ENCODE data around the gene DR1.
"Not testable (repeated sequence)": the region's sequence is repeated elsewhere in the genome, so short reads cannot be mapped to it uniquely, and the experiment has no call there.

Gene DR1

GRCh38 chr1:93350875-93351274, 5.2 kb downstream of the DR1 start:
- Histone ChIP-seq H3K9ac (ENCODE audit: low read depth in 1 of 2, low read length in 2 of 2) (no peak overlapping the region), H3K4me1 (ENCODE audit: control insufficient read depth in 2 of 2, insufficient read depth in 2 of 2, low read length in 2 of 2) (peaks cover 12 to 17% of the 10 kb centered on the region in 2 donors)

GRCh38 chr1:93351346-93351745, 5.6 kb downstream of the DR1 start:
- H3K9ac ChIP-seq (ENCODE audit: low read depth in 1 of 2, low read length in 2 of 2); H3K4me3 ChIP-seq (ENCODE audit: low read length in 2 of 2); H3K27me3 ChIP-seq (ENCODE audit: control insufficient read depth in 2 of 2, insufficient read depth in 2 of 2, low read length in 2 of 2); H3K27ac ChIP-seq (ENCODE audit: low read depth in 2 of 2, low read length in 2 of 2); H3K9me3 ChIP-seq (ENCODE audit: control insufficient read depth in 2 of 2, low read length in 2 of 2): not testable (repeated sequence)
- peaks cover 10 to 22% of the 10 kb centered on the region in 2 donors for H3K36me3 ChIP-seq (ENCODE audit: control insufficient read depth in 2 of 2, insufficient read depth in 2 of 2, low read length in 2 of 2)
- peaks cover 12 to 17% of the 10 kb centered on the region in 2 donors for H3K4me1 ChIP-seq (ENCODE audit: control insufficient read depth in 2 of 2, insufficient read depth in 2 of 2, low read length in 2 of 2)

More at GRCh38 chr1:93350875-93351274, 5.2 kb downstream of the DR1 start:
- H3K36me3 ChIP-seq (ENCODE audit: control insufficient read depth in 2 of 2, insufficient read depth in 2 of 2, low read length in 2 of 2): peaks cover 10 to 20% of the 10 kb centered on the region in 2 donors
- H3K27ac ChIP-seq (ENCODE audit: low read depth in 2 of 2, low read length in 2 of 2): no peak overlapping the region
- no peaks in the 10 kb centered on the region for H3K27me3 ChIP-seq (ENCODE audit: control insufficient read depth in 2 of 2, insufficient read depth in 2 of 2, low read length in 2 of 2)
- no peak overlapping the region for H3K4me3 ChIP-seq (ENCODE audit: low read length in 2 of 2)
- no peaks in the 10 kb centered on the region for H3K9me3 ChIP-seq (ENCODE audit: control insufficient read depth in 2 of 2, low read length in 2 of 2)

DNA sequence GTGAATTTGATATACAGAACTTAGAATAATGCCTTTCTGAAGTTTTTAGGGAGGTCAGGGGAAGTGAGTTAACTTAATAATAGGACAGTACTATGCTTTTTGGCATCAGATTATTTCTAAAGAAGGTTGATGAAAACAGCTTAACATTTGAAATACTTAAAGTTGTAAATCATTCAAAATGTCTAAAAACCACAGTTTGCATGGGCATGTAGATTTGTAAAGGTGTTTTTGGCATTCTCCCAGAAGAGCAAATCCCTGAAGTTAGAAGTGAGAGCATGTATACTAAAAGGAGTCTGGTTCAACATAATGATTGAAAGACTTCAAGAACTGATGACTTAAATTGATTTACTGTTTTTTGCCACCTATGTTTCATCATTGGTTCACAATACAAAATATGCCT, 6.7 kb downstream of the DR1 start:
- no peaks in the 10 kb centered on the region for H3K9me3 ChIP-seq (ENCODE audit: control insufficient read depth in 2 of 2, low read length in 2 of 2)
- H3K27ac ChIP-seq (ENCODE audit: low read depth in 2 of 2, low read length in 2 of 2): no peak overlapping the region
- peaks cover 10 to 17% of the 10 kb centered on the region in 2 donors for H3K4me1 ChIP-seq (ENCODE audit: control insufficient read depth in 2 of 2, insufficient read depth in 2 of 2, low read length in 2 of 2)
- no peak overlapping the region for H3K4me3 ChIP-seq (ENCODE audit: low read length in 2 of 2)
- peaks cover 10 to 23% of the 10 kb centered on the region in 2 donors for H3K36me3 ChIP-seq (ENCODE audit: control insufficient read depth in 2 of 2, insufficient read depth in 2 of 2, low read length in 2 of 2)
- no peaks in the 10 kb centered on the region for H3K27me3 ChIP-seq (ENCODE audit: control insufficient read depth in 2 of 2, insufficient read depth in 2 of 2, low read length in 2 of 2)
- H3K9ac ChIP-seq (ENCODE audit: low read depth in 1 of 2, low read length in 2 of 2): no peak overlapping the region

GRCh38 chr1:93353286-93353685, 7.6 kb downstream of the DR1 start:
- no peak overlapping the region for H3K27ac ChIP-seq (ENCODE audit: low read depth in 2 of 2, low read length in 2 of 2)
- peaks cover 15 to 31% of the 10 kb centered on the region in 2 donors for H3K36me3 ChIP-seq (ENCODE audit: control insufficient read depth in 2 of 2, insufficient read depth in 2 of 2, low read length in 2 of 2)
- H3K9ac ChIP-seq (ENCODE audit: low read depth in 1 of 2, low read length in 2 of 2): no peak overlapping the region
- H3K4me3 ChIP-seq (ENCODE audit: low read length in 2 of 2): no peak overlapping the region
- H3K9me3 ChIP-seq (ENCODE audit: control insufficient read depth in 2 of 2, low read length in 2 of 2): no peaks in the 10 kb centered on the region
- no peaks in the 10 kb centered on the region for H3K27me3 ChIP-seq (ENCODE audit: control insufficient read depth in 2 of 2, insufficient read depth in 2 of 2, low read length in 2 of 2)
- peaks cover 8 to 9% of the 10 kb centered on the region in 2 donors for H3K4me1 ChIP-seq (ENCODE audit: control insufficient read depth in 2 of 2, insufficient read depth in 2 of 2, low read length in 2 of 2)

- Histone ChIP-seq H3K27me3 (ENCODE audit: control insufficient read depth in 2 of 2, insufficient read depth in 2 of 2, low read length in 2 of 2) (no peaks in the 10 kb centered on the region), H3K4me1 (ENCODE audit: control insufficient read depth in 2 of 2, insufficient read depth in 2 of 2, low read length in 2 of 2) (peaks cover 1 to 7% of the 10 kb centered on the region in 2 donors), H3K36me3 (ENCODE audit: control insufficient read depth in 2 of 2, insufficient read depth in 2 of 2, low read length in 2 of 2) (peaks cover 20 to 32% of the 10 kb centered on the region in 2 donors), H3K9me3 (ENCODE audit: control insufficient read depth in 2 of 2, low read length in 2 of 2) (no peaks in the 10 kb centered on the region), H3K9ac (ENCODE audit: low read depth in 1 of 2, low read length in 2 of 2) (no peak overlapping the region), H3K4me3 (ENCODE audit: low read length in 2 of 2) (no peak overlapping the region), H3K27ac (ENCODE audit: low read depth in 2 of 2, low read length in 2 of 2) (no peak overlapping the region)
These were observed 9.0 kb downstream of the DR1 start for GRCh38 chr1:93354749-93355148.

DNA sequence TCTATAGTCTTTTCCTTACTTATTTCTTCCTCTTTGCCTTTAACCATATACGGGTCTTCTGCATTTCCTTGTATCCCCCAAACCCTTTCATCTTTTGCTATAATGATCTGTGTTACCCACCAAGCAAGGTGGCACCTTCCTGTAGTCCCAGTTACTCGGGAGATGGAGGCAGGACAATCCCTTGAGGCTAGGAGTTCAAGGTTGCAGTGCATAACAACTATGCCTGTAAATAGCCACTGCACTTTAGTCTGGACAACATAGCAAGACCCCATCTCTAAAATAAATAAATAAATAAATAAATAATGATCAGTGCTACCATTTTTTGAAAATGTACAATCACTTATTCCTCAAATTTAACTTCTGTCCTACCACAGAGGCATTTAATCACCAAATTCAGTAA, 11.5 kb downstream of the DR1 start:
- H3K4me1 ChIP-seq (ENCODE audit: control insufficient read depth in 2 of 2, insufficient read depth in 2 of 2, low read length in 2 of 2): peaks cover 0 to 5% of the 10 kb centered on the region in 2 donors
- H3K4me3 ChIP-seq (ENCODE audit: low read length in 2 of 2): no peak overlapping the region
- no peaks in the 10 kb centered on the region for H3K9me3 ChIP-seq (ENCODE audit: control insufficient read depth in 2 of 2, low read length in 2 of 2)
- H3K9ac ChIP-seq (ENCODE audit: low read depth in 1 of 2, low read length in 2 of 2): no peak overlapping the region
- H3K27ac ChIP-seq (ENCODE audit: low read depth in 2 of 2, low read length in 2 of 2): no peak overlapping the region
- peaks cover 24 to 32% of the 10 kb centered on the region in 2 donors for H3K36me3 ChIP-seq (ENCODE audit: control insufficient read depth in 2 of 2, insufficient read depth in 2 of 2, low read length in 2 of 2)
- no peaks in the 10 kb centered on the region for H3K27me3 ChIP-seq (ENCODE audit: control insufficient read depth in 2 of 2, insufficient read depth in 2 of 2, low read length in 2 of 2)

GRCh38 chr1:93358293-93358692, 12.6 kb downstream of the DR1 start:
- H3K27ac ChIP-seq (ENCODE audit: low read depth in 2 of 2, low read length in 2 of 2): no peak overlapping the region
- peaks cover 0 to 5% of the 10 kb centered on the region in 2 donors for H3K4me1 ChIP-seq (ENCODE audit: control insufficient read depth in 2 of 2, insufficient read depth in 2 of 2, low read length in 2 of 2)
- no peaks in the 10 kb centered on the region for H3K9me3 ChIP-seq (ENCODE audit: control insufficient read depth in 2 of 2, low read length in 2 of 2)
- H3K36me3 ChIP-seq (ENCODE audit: control insufficient read depth in 2 of 2, insufficient read depth in 2 of 2, low read length in 2 of 2): peaks cover 28 to 33% of the 10 kb centered on the region in 2 donors
- no peaks in the 10 kb centered on the region for H3K27me3 ChIP-seq (ENCODE audit: control insufficient read depth in 2 of 2, insufficient read depth in 2 of 2, low read length in 2 of 2)
- no peak overlapping the region for H3K4me3 ChIP-seq (ENCODE audit: low read length in 2 of 2)
- H3K9ac ChIP-seq (ENCODE audit: low read depth in 1 of 2, low read length in 2 of 2): no peak overlapping the region

- H3K27ac ChIP-seq (ENCODE audit: low read depth in 2 of 2, low read length in 2 of 2): no peak overlapping the region
- H3K9me3 ChIP-seq (ENCODE audit: control insufficient read depth in 2 of 2, low read length in 2 of 2): no peaks in the 10 kb centered on the region
- H3K27me3 ChIP-seq (ENCODE audit: control insufficient read depth in 2 of 2, insufficient read depth in 2 of 2, low read length in 2 of 2): no peaks in the 10 kb centered on the region
- peaks cover 0 to 5% of the 10 kb centered on the region in 2 donors for H3K4me1 ChIP-seq (ENCODE audit: control insufficient read depth in 2 of 2, insufficient read depth in 2 of 2, low read length in 2 of 2)
- H3K36me3 ChIP-seq (ENCODE audit: control insufficient read depth in 2 of 2, insufficient read depth in 2 of 2, low read length in 2 of 2): peaks cover 19 to 22% of the 10 kb centered on the region in 2 donors
- H3K4me3 ChIP-seq (ENCODE audit: low read length in 2 of 2): no peak overlapping the region
- H3K9ac ChIP-seq (ENCODE audit: low read depth in 1 of 2, low read length in 2 of 2): no peak overlapping the region
These were observed 14.4 kb downstream of the DR1 start for GRCh38 chr1:93360111-93360510.

DNA sequence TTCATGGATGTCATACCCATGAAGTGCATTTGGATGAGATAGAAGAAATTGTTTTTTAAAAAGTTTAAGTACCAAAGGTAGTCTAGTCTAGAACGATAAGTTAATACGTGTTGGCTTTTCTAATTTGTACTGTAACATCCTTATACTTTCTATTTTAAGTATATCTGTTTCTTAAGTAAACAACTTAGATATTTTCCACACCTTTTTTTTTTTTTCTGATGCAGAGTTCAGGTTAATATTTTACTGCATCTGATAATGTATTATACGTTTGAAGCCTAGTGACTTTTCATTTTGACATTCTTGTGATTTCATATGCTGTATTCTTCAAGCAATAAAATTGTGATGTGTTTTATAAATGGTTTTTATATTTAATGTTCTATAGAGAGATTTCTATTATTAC, 16.5 kb downstream of the DR1 start:
- Histone ChIP-seq H3K9me3 (ENCODE audit: control insufficient read depth in 2 of 2, low read length in 2 of 2) (no peaks in the 10 kb centered on the region), H3K4me1 (ENCODE audit: control insufficient read depth in 2 of 2, insufficient read depth in 2 of 2, low read length in 2 of 2) (peaks cover 0 to 5% of the 10 kb centered on the region in 2 donors), H3K9ac (ENCODE audit: low read depth in 1 of 2, low read length in 2 of 2) (no peak overlapping the region), H3K27me3 (ENCODE audit: control insufficient read depth in 2 of 2, insufficient read depth in 2 of 2, low read length in 2 of 2) (no peaks in the 10 kb centered on the region), H3K27ac (ENCODE audit: low read depth in 2 of 2, low read length in 2 of 2) (no peak overlapping the region), H3K36me3 (ENCODE audit: control insufficient read depth in 2 of 2, insufficient read depth in 2 of 2, low read length in 2 of 2) (peaks cover 13 to 30% of the 10 kb centered on the region in 2 donors), H3K4me3 (ENCODE audit: low read length in 2 of 2) (no peak overlapping the region)

DNA sequence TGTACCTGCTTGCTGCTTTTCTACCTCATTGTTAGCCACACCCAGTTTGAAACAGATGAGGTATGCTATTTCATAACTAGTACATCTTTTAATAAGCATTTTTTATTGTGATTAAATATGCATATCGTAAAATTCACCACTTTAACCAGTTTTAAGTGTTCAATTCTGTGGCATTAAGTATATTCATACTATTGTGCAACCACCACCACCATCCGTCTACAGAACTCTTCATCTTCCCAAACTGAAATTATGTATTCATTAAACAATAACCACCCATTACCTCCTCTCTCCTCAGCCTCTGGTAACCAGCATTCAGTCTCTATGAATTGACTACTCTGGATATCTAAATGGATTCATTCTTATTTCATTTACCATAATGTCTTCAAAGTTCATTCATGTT, 20.1 kb downstream of the DR1 start:
- Histone ChIP-seq H3K36me3 (ENCODE audit: control insufficient read depth in 2 of 2, insufficient read depth in 2 of 2, low read length in 2 of 2) (peaks cover 5 to 18% of the 10 kb centered on the region in 2 donors), H3K9ac (ENCODE audit: low read depth in 1 of 2, low read length in 2 of 2) (no peak overlapping the region)

GRCh38 chr1:93369734-93370133, 24.0 kb downstream of the DR1 start:
- Histone ChIP-seq H3K4me3 (ENCODE audit: low read length in 2 of 2) (no peak overlapping the region), H3K27me3 (ENCODE audit: control insufficient read depth in 2 of 2, insufficient read depth in 2 of 2, low read length in 2 of 2) (no peaks in the 10 kb centered on the region)

More for the DNA sequence above, 20.1 kb downstream of the DR1 start:
- no peak overlapping the region for H3K4me3 ChIP-seq (ENCODE audit: low read length in 2 of 2)
- no peaks in the 10 kb centered on the region for H3K9me3 ChIP-seq (ENCODE audit: control insufficient read depth in 2 of 2, low read length in 2 of 2)
- H3K27ac ChIP-seq (ENCODE audit: low read depth in 2 of 2, low read length in 2 of 2): no peak overlapping the region
- no peaks in the 10 kb centered on the region for H3K27me3 ChIP-seq (ENCODE audit: control insufficient read depth in 2 of 2, insufficient read depth in 2 of 2, low read length in 2 of 2)
- H3K4me1 ChIP-seq (ENCODE audit: control insufficient read depth in 2 of 2, insufficient read depth in 2 of 2, low read length in 2 of 2): no peaks in the 10 kb centered on the region

More at GRCh38 chr1:93369734-93370133, 24.0 kb downstream of the DR1 start:
- H3K36me3 ChIP-seq (ENCODE audit: control insufficient read depth in 2 of 2, insufficient read depth in 2 of 2, low read length in 2 of 2): peaks cover 0 to 13% of the 10 kb centered on the region in 2 donors
- H3K27ac ChIP-seq (ENCODE audit: low read depth in 2 of 2, low read length in 2 of 2): no peak overlapping the region
- H3K9ac ChIP-seq (ENCODE audit: low read depth in 1 of 2, low read length in 2 of 2): no peak overlapping the region
- H3K4me1 ChIP-seq (ENCODE audit: control insufficient read depth in 2 of 2, insufficient read depth in 2 of 2, low read length in 2 of 2): no peaks in the 10 kb centered on the region
- no peaks in the 10 kb centered on the region for H3K9me3 ChIP-seq (ENCODE audit: control insufficient read depth in 2 of 2, low read length in 2 of 2)
